Adrenal gland (tissue), 12 donors: ENCODE data around the gene MCCD1. TPM values are rescaled to one million over a fixed set of nuclear protein-coding genes. Genes with fewer than 3 reads are reported as not detected.
A peak's percentile ranks its signal among the peaks of the same experiment; 100 is the strongest.

ENCODE experiments used
- DNase-seq, 7 donors: peaks; one replicate each; pipeline ENCODE4 v3.0.0-alpha.2; 2019 to 2020
- H3K27ac ChIP-seq, 5 donors: fragments of 200-600 bp; sonication (generic) in 4 of 5; 1 replicate in 3 of 5; 2 replicates in 2 of 5; pipeline versions ENCODE4 v1.5.1 to v1.8.0; 2016 to 2020; ENCODE audit warnings: mild to moderate bottlenecking in 1 of 5
- H3K27me3 ChIP-seq: fragments of 200-600 bp; 2 replicates; pipeline ENCODE4 v1.8.0; 2021
- H3K36me3 ChIP-seq, 2 donors: fragments of 200-600 bp; replicated peaks in 1 of 2; 1 replicate in 1 of 2; 2 replicates in 1 of 2; pipeline versions ENCODE4 v1.5.1 to v1.8.0; 2018 to 2022
- H3K4me1 ChIP-seq, 2 donors: fragments of 200-600 bp; replicated peaks in 1 of 2; 1 replicate in 1 of 2; 2 replicates in 1 of 2; pipeline versions ENCODE4 v1.5.1 to v1.8.0; 2018 to 2021
- H3K4me3 ChIP-seq, 4 donors: fragments of 200-600 bp; sonication (generic) in 3 of 4; one replicate each; pipeline ENCODE4 v1.5.1; 2016 to 2018
- H3K9me3 ChIP-seq, 3 donors: fragments of 200-600 bp; sonication (generic) in 1 of 3; replicated peaks in 1 of 3; 1 replicate in 2 of 3; 2 replicates in 1 of 3; pipeline versions ENCODE4 v1.5.1 to v1.8.0; 2016 to 2021
- POLR2A ChIP-seq, 2 donors: fragments of 450-650 bp; IDR thresholded peaks; one replicate each; pipeline ENCODE4 v1.6.1; 2017; ENCODE audit warnings: antibody characterized with exemption in 2 of 2, mild to moderate bottlenecking in 2 of 2, moderate library complexity in 1 of 2
- WGBS, 4 donors: extraction: QIAGEN DNeasy Blood & Tissue Kit in 2 of 4; methylation state at CpG; one replicate each; pipeline versions ENCODE4 v1.1.5 to v1.1.7; 2013 to 2017; 5-methylcytosine and 5-hydroxymethylcytosine counted together
- intact Hi-C, 2 donors: fragments of 100-400 bp; cut with DNase I; formaldehyde crosslinking; loops; one replicate each; pipeline versions ENCODE4 v1.14.1 to v1.15.0; 2022 to 2023
- polyA plus RNA-seq, 3 donors: library from polyadenylated mRNA; stranded (reverse); fragments of 200-250 nt in 2 of 3; fragments of 350-450 nt in 1 of 3; fragmentation: Illumina TruSeq in 1 of 3; extraction: RNeasy Lipid Tissue Mini Kit (QIAGEN cat#74804) in 1 of 3; gene quantifications; one replicate each; pipeline ENCODE4 v1.2.3, GENCODE V29; 2013 to 2014
- total RNA-seq, 9 donors: library from RNA; depleted of rRNA in 4 of 9; stranded (reverse); fragments of >200 nt in 4 of 9; fragments of 120-200 nt in 1 of 9; fragmentation: NEBNext Ultra II Directional in 1 of 9; extraction: Animal tissue kit (Norgen Biotek cat#: 25700) in 1 of 9; gene quantifications; one replicate each; pipeline versions ENCODE4 v1.1.0 to v1.2.4, GENCODE V29; 2013 to 2023
- TF ChIP-seq, protein P1 (sequence below), 6 experiments: fragments of 450-650 bp in 4 of 6; fragments of 200-600 bp in 2 of 6; sonication (generic) in 1 of 6; IDR thresholded peaks; 1 replicate in 5 of 6; 2 replicates in 1 of 6; pipeline versions ENCODE4 v1.5.1 to v1.8.0; 2016 to 2021; ENCODE audit warnings: antibody characterized with exemption in 6 of 6, mild to moderate bottlenecking in 2 of 6, moderate library complexity in 1 of 6
- donor health status: healthy with polysubstance abuse.
- donor health status: Bipolar disorder and iron deficiency.
- donor health status: DM: yes; HTN: yes; CAD: no.
- donor health status: DM: no; HTN: no; CAD: no.
- donor health status: DM: no; HTN: no; CAD: no.
- donor health status: DM: yes; HTN: yes; CAD: no.

Gene MCCD1
- total and polyA plus RNA-seq, 12 donors: not detected

DNA sequence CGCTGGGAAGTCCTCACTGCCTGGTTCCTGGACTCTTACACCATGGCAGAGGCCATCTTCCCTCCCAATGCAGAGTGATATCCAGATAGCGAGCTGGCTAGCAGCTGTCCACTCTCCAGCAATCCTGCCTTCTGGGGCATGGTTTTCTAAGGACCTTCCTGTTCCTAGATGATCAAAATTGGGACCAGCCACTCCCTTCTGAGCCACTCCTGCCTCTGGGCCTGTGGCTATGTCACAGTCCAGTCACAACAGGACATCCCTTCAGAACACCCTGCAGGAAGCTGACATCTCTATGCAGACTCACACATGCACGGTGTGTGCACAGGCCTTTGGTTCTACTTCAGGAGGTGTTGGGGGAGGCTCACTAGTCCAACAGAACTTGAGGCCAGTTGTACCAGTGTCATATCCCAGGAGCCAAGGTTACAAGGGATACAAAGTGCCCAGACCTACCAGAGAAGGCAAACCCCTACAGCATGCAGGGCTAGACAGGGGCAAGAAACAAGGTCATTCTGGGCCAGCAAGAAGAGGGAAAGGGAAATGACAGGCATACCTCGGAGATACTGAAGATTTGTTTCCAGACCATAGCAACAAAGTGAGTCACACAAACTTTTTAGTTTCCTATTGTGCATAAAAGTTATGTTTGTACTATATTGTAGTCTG, 2.7 kb upstream of the MCCD1 start:
- no peak overlapping the region for H3K4me3 ChIP-seq
- no peaks in the 10 kb centered on the region for H3K9me3 ChIP-seq
- no peaks in the 10 kb centered on the region for H3K27me3 ChIP-seq
- peaks cover 0 to 4% of the 10 kb centered on the region in 2 donors for H3K4me1 ChIP-seq
- peak in 1 of 7 donors; percentile 6 for DNase-seq
- H3K27ac ChIP-seq: peak overlapping the region in 1 of 5 donors; percentile 49
- intact Hi-C loops: no loop called here
- WGBS, 4 donors: 51 to 68% (median 58%) methylated on average over 4 of the region's 4 CpGs
- no peak for TF ChIP-seq POLR2A (IDR thresholded peaks at IDR 0.05)
- TF ChIP-seq, protein P1, sequence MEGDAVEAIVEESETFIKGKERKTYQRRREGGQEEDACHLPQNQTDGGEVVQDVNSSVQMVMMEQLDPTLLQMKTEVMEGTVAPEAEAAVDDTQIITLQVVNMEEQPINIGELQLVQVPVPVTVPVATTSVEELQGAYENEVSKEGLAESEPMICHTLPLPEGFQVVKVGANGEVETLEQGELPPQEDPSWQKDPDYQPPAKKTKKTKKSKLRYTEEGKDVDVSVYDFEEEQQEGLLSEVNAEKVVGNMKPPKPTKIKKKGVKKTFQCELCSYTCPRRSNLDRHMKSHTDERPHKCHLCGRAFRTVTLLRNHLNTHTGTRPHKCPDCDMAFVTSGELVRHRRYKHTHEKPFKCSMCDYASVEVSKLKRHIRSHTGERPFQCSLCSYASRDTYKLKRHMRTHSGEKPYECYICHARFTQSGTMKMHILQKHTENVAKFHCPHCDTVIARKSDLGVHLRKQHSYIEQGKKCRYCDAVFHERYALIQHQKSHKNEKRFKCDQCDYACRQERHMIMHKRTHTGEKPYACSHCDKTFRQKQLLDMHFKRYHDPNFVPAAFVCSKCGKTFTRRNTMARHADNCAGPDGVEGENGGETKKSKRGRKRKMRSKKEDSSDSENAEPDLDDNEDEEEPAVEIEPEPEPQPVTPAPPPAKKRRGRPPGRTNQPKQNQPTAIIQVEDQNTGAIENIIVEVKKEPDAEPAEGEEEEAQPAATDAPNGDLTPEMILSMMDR (IDR thresholded peaks at IDR 0.05): no peak
- H3K36me3 ChIP-seq: peaks cover 0 to 13% of the 10 kb centered on the region in 2 donors

DNA sequence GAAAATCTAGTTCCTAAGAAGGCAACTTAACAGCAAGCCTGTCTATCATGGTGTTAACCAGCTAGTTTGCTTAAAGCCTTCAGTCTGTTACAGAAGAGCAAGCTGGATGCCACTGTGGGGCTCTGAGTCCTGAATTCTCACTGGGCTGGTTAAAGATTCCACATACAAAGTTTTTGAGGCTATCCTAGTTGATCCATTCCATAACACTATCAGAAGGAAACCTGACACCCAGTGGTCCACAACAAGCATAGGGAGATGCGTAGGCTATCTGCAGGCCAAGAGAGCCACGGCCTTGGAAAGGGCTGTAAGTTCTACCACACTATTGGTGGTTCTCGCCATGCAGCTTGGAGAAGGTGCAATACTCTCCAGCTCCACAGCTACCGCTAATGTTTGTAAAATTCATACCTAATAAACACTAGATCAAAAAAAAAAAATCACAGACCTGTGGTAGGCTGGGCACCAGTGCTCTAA, 420 bp upstream of the MCCD1 start:
- TF ChIP-seq POLR2A (IDR thresholded peaks at IDR 0.05): no peak
- TF ChIP-seq, protein P1 (IDR thresholded peaks at IDR 0.05): no peak
- intact Hi-C loops: no loop called here

DNA sequence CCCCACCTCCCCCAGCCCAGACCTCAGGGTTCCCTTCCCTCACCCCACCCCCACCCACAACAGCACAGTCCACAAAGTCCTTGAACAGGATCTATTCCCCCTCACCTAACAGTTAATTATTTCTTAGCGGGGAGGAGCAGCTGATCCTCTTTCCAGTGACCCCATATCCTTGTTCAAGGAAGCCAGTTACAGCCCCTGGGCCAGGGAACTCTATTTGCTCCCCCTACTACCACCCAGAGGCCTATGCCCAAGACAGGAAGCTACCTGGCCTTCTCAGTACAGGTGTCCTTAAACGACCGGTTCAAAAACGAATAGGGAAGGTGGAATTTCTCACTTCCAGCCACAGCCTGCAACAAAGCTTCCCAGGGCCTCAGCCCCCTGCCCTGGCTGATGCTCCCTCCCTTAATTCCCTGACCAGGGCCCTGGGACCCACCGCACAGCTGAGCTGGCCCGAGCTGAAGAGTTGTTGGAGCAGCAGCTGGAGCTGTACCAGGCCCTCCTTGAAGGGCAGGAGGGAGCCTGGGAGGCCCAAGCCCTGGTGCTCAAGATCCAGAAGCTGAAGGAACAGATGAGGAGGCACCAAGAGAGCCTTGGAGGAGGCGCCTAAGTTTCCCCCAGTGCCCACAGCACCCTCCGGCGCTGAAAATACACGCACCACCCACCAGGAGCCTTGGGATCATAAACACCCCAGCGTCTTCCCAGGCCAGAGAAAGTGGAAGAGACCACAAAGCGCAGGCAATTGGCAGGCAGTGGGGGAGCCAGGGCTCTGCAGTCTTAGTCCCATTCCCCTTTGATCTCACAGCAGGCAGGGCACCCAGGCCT, 778 bp downstream of the MCCD1 start:
- H3K27ac ChIP-seq: no peak overlapping the region
- DNase-seq: peak in 1 of 7 donors; percentile 8
- H3K4me1 ChIP-seq: peaks cover 3 to 4% of the 10 kb centered on the region in 2 donors
- TF ChIP-seq, protein P1 (IDR thresholded peaks at IDR 0.05): no peak
- no peak for TF ChIP-seq POLR2A (IDR thresholded peaks at IDR 0.05)
- H3K9me3 ChIP-seq: no peaks in the 10 kb centered on the region
- no peaks in the 10 kb centered on the region for H3K27me3 ChIP-seq
- peaks cover 0 to 47% of the 10 kb centered on the region in 2 donors for H3K36me3 ChIP-seq
- intact Hi-C loops: no loop called here
- H3K4me3 ChIP-seq: no peak overlapping the region
- 43 to 48% (median 45%) methylated on average over 10 to 12 of the region's 12 CpGs for WGBS, 4 donors

More for the DNA sequence above, 420 bp upstream of the MCCD1 start:
- Histone ChIP-seq H3K36me3 (peaks cover 0 to 35% of the 10 kb centered on the region in 2 donors), H3K4me1 (peaks cover 3 to 4% of the 10 kb centered on the region in 2 donors), H3K9me3 (no peaks in the 10 kb centered on the region), H3K27ac (no peak overlapping the region), H3K4me3 (no peak overlapping the region), H3K27me3 (no peaks in the 10 kb centered on the region)
- no peak for DNase-seq
- WGBS, 4 donors: 86 to 97% (median 88%) methylated on average over 3 to 4 of the region's 4 CpGs

DNA sequence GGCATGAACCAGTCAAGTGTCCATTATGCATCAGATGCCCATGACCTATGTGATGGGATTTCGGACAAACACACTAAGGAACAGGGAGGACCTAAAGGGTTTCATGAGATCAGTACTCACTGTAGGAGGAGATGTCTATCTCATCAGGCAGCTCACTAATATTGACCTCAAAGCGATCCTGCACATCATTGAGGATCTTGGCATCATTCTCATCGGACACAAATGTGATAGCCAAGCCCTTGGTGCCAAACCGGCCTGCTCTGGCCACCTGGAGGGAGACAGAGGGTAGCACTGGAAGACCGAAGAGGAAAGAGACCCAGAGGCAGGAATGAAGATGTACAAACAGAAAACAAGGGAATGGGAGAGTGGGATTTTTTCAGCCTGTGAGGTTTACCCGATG, 1.9 kb downstream of the MCCD1 start:
- 67 to 90% (median 71%) methylated on average over 5 to 6 of the region's 6 CpGs for WGBS, 4 donors
- intact Hi-C loops: no loop called here
- Histone ChIP-seq H3K4me1 (peaks cover 2 to 3% of the 10 kb centered on the region in 2 donors), H3K27me3 (no peaks in the 10 kb centered on the region), H3K9me3 (no peaks in the 10 kb centered on the region), H3K4me3 (no peak overlapping the region), H3K36me3 (peaks cover 0 to 58% of the 10 kb centered on the region in 2 donors), H3K27ac (no peak overlapping the region)
- no peak for DNase-seq
- no peak for TF ChIP-seq POLR2A (IDR thresholded peaks at IDR 0.05)
- TF ChIP-seq, protein P1 (IDR thresholded peaks at IDR 0.05): no peak
